Colonic mucosa (tissue), 4 donors: ENCODE measurements around the gene CCDC97. TPM values are rescaled to one million over a fixed set of nuclear protein-coding genes. Genes with fewer than 3 reads are reported as not detected.

ENCODE experiments used
- DNase-seq: peaks from one replicate; pipeline ENCODE4 v3.0.0-alpha.2; 2020
- H3K27ac ChIP-seq: fragments of 200-600 bp; one replicate; pipeline ENCODE4 v1.8.0; 2021
- H3K27me3 ChIP-seq: fragments of 200-600 bp; one replicate; pipeline ENCODE4 v1.8.0; 2021
- H3K36me3 ChIP-seq: fragments of 200-600 bp; one replicate; pipeline ENCODE4 v1.8.0; 2021
- H3K4me1 ChIP-seq: fragments of 200-600 bp; one replicate; pipeline ENCODE4 v1.8.0; 2021; ENCODE audit warnings: mild to moderate bottlenecking
- H3K4me3 ChIP-seq: fragments of 200-600 bp; one replicate; pipeline ENCODE4 v1.8.0; 2021
- H3K9ac ChIP-seq, 2 donors: one replicate each; pipeline ENCODE4 v1.7.0; 2013; ENCODE audit warnings: control low read depth in 2 of 2, low read depth in 2 of 2, low read length in 2 of 2
- H3K9me3 ChIP-seq: fragments of 200-600 bp; one replicate; pipeline ENCODE4 v1.8.0; 2021
- CTCF ChIP-seq: fragments of 200-600 bp; IDR thresholded peaks from one replicate; pipeline ENCODE4 v1.8.0; 2022; ENCODE audit warnings: antibody characterized with exemption, mild to moderate bottlenecking
- intact Hi-C: fragments of 100-400 bp; cut with DNase I; formaldehyde crosslinking; loops from one replicate; pipeline ENCODE4 v1.14.1; 2022
- total RNA-seq, 2 donors: library from RNA; stranded (reverse); fragmentation: NEBNext Ultra II Directional in 1 of 2; extraction: Animal tissue kit (Norgen Biotek cat#: 25700) in 1 of 2; gene quantifications; one replicate each; pipeline ENCODE4 v1.2.1, GENCODE V29; 2021
- donor health status: healthy.
- donor health status: DM: no; HTN: no; CAD: no.
- donor health status: DM: no; HTN: no; CAD: no.

CCDC97 gene
- total RNA-seq, 2 donors from 2014 or later = 20.6 to 30.5 TPM

DNA sequence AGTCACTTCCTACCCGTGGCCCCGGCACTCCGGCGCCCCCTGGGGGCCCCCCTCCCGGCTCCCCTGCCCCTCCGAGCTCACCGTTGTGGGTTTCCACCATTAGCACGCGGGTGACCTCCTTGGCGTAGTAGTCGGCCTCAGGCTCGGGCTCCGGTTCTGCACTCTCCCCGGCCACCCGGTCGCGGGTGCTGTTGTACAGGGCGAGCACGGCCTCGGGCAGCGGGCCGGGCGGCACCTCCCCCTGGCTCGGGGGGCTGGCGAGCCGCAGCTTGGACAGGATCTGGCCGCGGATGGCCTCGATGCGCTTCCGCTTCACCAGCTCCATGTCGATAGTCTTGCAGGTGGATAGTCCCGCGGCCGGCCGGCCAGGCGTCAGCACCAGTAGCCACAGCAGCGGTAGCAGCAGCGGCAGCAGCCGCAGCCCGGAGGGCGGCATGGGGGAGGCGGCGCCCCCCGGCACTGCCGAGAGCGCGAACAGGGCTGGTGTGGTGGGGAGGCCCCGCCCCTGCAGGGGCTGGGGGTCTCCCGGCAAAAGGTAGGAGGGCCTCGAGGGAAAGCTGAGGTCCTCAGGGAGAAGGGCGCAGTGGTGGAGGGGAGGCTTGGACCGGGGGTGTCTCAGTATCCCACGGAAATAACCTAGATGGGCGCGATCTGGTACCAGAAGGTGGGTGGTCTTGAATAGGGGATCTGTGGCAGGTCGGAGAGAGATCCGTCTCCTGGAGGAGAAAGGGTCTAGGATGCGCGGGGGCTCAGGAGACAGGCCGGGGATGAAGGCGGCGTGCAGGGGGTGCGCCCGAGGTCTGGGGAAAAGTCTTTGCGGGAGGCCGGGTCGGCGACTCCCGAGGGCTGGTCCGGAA is 42.9 kb downstream of the CCDC97 start:
- H3K9ac ChIP-seq = peak overlapping the region; percentile 73 to 77
- H3K27ac ChIP-seq = peak overlapping the region; percentile 81
- H3K36me3 ChIP-seq = no peaks in the 10 kb centered on the region
- peak; percentile 73 for DNase-seq
- intact Hi-C loops = no loop called here
- no peaks in the 10 kb centered on the region for H3K9me3 ChIP-seq
- peaks cover 7% of the 10 kb centered on the region for H3K27me3 ChIP-seq
- peaks cover 6% of the 10 kb centered on the region for H3K4me1 ChIP-seq
- H3K4me3 ChIP-seq = peak overlapping the region; percentile 84
- peak; percentile 31 for TF ChIP-seq CTCF

DNA sequence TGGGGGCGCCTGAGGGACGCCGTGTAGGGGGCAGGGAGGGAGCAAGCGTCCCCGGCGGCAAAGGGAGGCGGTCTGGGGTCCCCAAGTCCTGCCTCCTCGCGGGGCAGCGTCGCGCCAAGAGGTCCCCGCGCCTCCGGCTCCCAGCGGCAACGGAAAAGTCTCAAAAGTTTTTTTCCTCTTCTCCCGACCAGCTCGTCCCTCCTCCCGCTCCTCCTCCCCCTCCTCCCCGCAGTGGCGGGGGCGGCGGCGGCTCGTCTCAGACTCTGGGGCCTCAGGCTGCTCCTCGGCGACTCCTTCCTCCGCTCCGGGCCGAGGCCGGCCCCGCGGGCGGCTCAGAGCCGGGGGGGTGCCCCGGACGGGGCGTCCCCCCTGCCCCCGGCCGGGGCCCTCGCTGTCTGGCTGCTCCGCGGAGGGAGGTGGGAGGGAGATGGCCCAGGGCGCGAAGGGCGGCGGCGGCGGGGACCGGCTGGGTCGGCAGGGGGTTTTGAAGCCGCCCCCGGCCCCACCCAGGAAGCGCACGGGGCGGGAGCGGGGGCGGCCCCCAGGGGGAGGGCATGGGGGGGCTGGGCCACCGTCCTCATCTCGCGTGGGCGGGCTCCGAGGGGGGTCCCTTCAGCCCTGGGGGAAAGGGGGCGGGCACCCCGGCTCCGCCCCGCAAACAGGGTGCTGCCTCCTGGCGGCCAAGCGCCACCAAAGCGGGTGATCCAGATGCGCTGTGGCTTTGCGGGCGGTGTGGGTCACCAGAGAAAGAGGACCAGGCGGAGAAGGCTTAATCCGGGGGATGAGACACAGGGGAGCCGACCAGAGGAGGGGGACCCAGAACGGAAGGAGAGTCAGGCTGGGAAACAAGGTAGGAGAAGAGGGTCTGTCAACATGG is 43.7 kb downstream of the CCDC97 start, which contains the start of gene TGFB1:
Gene TGFB1, minus strand, starts transcription at position 457 of the 877 bp plus-strand sequence. CDS start 878 bp downstream, outside the sequence.
- H3K9me3 ChIP-seq = no peaks in the 10 kb centered on the region
- H3K36me3 ChIP-seq = no peaks in the 10 kb centered on the region
- H3K27me3 ChIP-seq = peaks cover 7% of the 10 kb centered on the region
- peak; percentile 76 for TF ChIP-seq CTCF
- peak within 1 kb of the TSS; percentile 81 for H3K27ac ChIP-seq
- DNase-seq = peak; percentile 82
- intact Hi-C loops = no loop called here
- H3K4me1 ChIP-seq = peaks cover 6% of the 10 kb centered on the region
- peak within 1 kb of the TSS; percentile 73 to 77 for H3K9ac ChIP-seq
- H3K4me3 ChIP-seq = peak within 1 kb of the TSS; percentile 84

GRCh38 chr19:41354343-41354953 is 44.5 kb downstream of the CCDC97 start:
- Histone ChIP-seq H3K4me1 (peaks cover 6% of the 10 kb centered on the region), H3K27me3 (peaks cover 7% of the 10 kb centered on the region), H3K36me3 (no peaks in the 10 kb centered on the region), H3K9ac (peak overlapping the region in 1 of 2 donors; percentile 77), H3K4me3 (no peak overlapping the region), H3K27ac (peak overlapping the region; percentile 81), H3K9me3 (no peaks in the 10 kb centered on the region)
- no peak for TF ChIP-seq CTCF
- intact Hi-C loops = no loop called here
- DNase-seq = peak; percentile 28

GRCh38 chr19:41355035-41355434 is 45.1 kb downstream of the CCDC97 start:
- H3K9me3 ChIP-seq = no peaks in the 10 kb centered on the region
- H3K36me3 ChIP-seq = no peaks in the 10 kb centered on the region
- H3K4me3 ChIP-seq = no peak overlapping the region
- intact Hi-C loops = no loop called here
- no peak for TF ChIP-seq CTCF
- H3K9ac ChIP-seq = no peak overlapping the region
- H3K4me1 ChIP-seq = peaks cover 6% of the 10 kb centered on the region
- no peak overlapping the region for H3K27ac ChIP-seq
- DNase-seq = no peak
- H3K27me3 ChIP-seq = peaks cover 7% of the 10 kb centered on the region

GRCh38 chr19:41355802-41356201 is 45.8 kb downstream of the CCDC97 start:
- Histone ChIP-seq H3K4me1 (peaks cover 6% of the 10 kb centered on the region), H3K4me3 (no peak overlapping the region), H3K9ac (no peak overlapping the region), H3K27me3 (peaks cover 7% of the 10 kb centered on the region), H3K27ac (no peak overlapping the region), H3K9me3 (no peaks in the 10 kb centered on the region), H3K36me3 (no peaks in the 10 kb centered on the region)
- intact Hi-C loops = no loop called here
- no peak for DNase-seq
- TF ChIP-seq CTCF = no peak
